NB4 (cell line): ENCODE data around the gene CRIP3.
A peak's percentile ranks its signal among the peaks of the same experiment; 100 is the strongest.

Source experiments
- DNase-seq: peaks from one replicate; pipeline ENCODE4 v3.0.0; 2010; ENCODE audit warnings: low read depth
- H3K4me3 ChIP-seq: one replicate; pipeline ENCODE4 v1.5.1; 2011; ENCODE audit warnings: mild to moderate bottlenecking, low read depth, low read length, moderate library complexity
- CTCF ChIP-seq: IDR thresholded peaks from one replicate; pipeline ENCODE4 v1.5.1; 2012; ENCODE audit warnings: low read depth, low read length
- MAX ChIP-seq: IDR thresholded peaks from 2 replicates; pipeline ENCODE4 v1.6.1; 2011; ENCODE audit warnings: low read depth, low read length
- MYC ChIP-seq: IDR thresholded peaks from 2 replicates; pipeline ENCODE4 v1.6.1; 2011; ENCODE audit warnings: low read depth, low read length
- POLR2A ChIP-seq: IDR thresholded peaks from 2 replicates; pipeline ENCODE4 v1.6.1; 2011; ENCODE audit warnings: mild to moderate bottlenecking; ENCODE audit not compliant: insufficient read length; ENCODE audit errors: extremely low read depth

The CRIP3 gene

GRCh38 chr6:43328528-43328927 is 19.9 kb upstream of the CRIP3 start:
- no peak overlapping the region for H3K4me3 ChIP-seq
- no peak for TF ChIP-seq POLR2A
- TF ChIP-seq MYC, result no peak
- TF ChIP-seq CTCF, result no peak
- no peak for TF ChIP-seq MAX
- no peak for DNase-seq

GRCh38 chr6:43325876-43326275 is 17.2 kb upstream of the CRIP3 start:
- DNase-seq, result no peak
- TF ChIP-seq POLR2A (no peak), CTCF (no peak), MYC (no peak), MAX (no peak)
- H3K4me3 ChIP-seq, result no peak overlapping the region

GRCh38 chr6:43318011-43318410 is 9.4 kb upstream of the CRIP3 start:
- H3K4me3 ChIP-seq, result no peak overlapping the region
- TF ChIP-seq MYC, result no peak
- TF ChIP-seq MAX, result no peak
- no peak for TF ChIP-seq POLR2A
- TF ChIP-seq CTCF, result no peak
- no peak for DNase-seq

- no peak for DNase-seq
- no peak for TF ChIP-seq POLR2A
- no peak for TF ChIP-seq CTCF
- TF ChIP-seq MYC, result no peak
- no peak for TF ChIP-seq MAX
- H3K4me3 ChIP-seq, result no peak overlapping the region
Observed at GRCh38 chr6:43313813-43314212, 5.2 kb upstream of the CRIP3 start.

GRCh38 chr6:43311666-43312065 is 3.0 kb upstream of the CRIP3 start:
- TF ChIP-seq MYC (no peak), POLR2A (no peak), MAX (no peak), CTCF (no peak)
- H3K4me3 ChIP-seq, result no peak overlapping the region
- peak; percentile 58 for DNase-seq

GRCh38 chr6:43310624-43311023 is 2.0 kb upstream of the CRIP3 start:
- no peak overlapping the region for H3K4me3 ChIP-seq
- TF ChIP-seq POLR2A, result no peak
- peak; percentile 80 for DNase-seq
